HG03439 (cell line): ENCODE measurements around the gene TTC22.
"Not testable (repeated sequence)": the region's sequence is repeated elsewhere in the genome, so short reads cannot be mapped to it uniquely, and the experiment has no call there.

ENCODE experiments used
- ATAC-seq: cut with Tn5 transposase; IDR thresholded peaks from one replicate; pipeline ENCODE4 v1.9.1; 2021; ENCODE audit warnings: mild to moderate bottlenecking, moderate library complexity; ENCODE audit not compliant: unreplicated experiment

Gene TTC22

DNA sequence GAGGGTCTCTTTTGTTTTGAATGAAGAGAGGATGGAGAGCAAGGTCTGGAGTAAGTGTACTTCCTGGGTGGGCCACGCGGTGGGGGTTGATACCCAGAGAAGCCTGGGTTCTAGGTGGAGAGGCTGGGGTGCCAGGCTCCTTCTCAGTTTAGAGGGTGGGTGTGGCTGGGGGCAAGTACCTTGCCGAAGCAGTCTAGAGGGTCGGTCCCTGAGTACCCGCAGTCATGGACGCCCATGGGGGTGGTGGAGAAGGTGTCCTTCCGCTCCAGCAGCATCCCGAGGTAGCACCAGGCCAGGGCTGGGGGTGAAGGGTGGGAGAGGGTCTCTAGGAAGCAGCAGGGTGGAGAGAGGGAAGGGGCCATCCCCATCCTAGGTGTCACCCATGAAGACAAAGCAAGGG lies 14.3 kb downstream of the TTC22 start:
- ATAC-seq, result no peak

DNA sequence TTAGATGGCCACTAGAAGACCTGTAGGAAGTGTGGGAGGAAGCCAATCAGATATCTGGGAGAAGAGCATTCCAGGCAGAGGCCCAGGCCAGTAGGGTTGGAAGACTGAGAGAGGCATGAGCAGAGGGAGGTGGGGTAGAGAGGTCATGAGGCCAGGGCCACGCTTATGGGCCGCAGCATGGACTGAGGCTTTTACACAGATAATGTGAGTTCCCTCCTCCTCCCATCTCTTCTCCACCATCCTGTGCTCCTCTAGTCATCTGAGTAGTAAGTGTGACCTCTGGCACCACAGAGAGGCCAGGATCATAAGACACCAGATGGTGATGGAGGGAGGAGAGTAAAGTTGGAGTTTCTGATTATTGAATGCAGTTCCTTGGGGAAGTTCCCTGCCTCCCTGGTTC lies 17.1 kb downstream of the TTC22 start:
- no peak for ATAC-seq

DNA sequence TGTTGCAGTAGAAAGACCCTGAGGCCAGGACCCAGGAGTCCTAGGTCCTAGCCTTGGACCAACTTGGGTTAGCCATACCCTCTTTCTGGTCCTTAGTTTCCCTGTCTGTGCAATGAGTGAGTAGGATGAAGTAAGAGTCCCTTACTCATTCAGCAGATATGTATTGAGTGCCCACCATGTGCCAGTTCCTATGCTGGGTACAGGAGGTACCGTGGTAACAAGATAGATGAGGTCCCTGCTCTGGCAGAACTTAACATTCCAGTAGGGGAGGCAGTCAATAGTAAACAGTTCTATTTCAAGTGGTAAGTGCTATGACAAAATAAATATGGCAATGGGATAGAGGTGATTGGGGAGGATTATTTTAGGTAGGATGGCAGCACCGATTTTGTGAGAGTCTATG lies 18.5 kb downstream of the TTC22 start:
- ATAC-seq, result no peak

DNA sequence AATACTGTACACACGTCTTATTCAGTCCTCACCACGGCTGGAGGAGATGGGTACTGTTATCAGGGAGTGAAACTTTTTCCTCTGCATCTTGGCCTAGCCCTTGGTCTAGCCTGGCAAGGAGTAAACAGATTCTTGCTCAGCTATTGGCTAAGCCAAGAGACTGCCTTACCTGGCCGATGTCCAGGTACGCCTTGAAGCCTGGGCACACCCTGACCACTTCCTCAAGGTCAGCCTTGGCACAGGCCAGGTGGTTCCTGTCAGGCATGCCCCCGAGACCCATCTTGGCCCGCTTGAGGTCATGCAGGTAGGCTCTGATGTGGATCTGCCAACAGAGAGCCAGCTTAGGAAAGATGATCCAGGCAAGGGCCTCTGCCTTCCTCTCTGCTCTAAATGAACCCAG lies 19.0 kb downstream of the TTC22 start:
- no peak for ATAC-seq

DNA sequence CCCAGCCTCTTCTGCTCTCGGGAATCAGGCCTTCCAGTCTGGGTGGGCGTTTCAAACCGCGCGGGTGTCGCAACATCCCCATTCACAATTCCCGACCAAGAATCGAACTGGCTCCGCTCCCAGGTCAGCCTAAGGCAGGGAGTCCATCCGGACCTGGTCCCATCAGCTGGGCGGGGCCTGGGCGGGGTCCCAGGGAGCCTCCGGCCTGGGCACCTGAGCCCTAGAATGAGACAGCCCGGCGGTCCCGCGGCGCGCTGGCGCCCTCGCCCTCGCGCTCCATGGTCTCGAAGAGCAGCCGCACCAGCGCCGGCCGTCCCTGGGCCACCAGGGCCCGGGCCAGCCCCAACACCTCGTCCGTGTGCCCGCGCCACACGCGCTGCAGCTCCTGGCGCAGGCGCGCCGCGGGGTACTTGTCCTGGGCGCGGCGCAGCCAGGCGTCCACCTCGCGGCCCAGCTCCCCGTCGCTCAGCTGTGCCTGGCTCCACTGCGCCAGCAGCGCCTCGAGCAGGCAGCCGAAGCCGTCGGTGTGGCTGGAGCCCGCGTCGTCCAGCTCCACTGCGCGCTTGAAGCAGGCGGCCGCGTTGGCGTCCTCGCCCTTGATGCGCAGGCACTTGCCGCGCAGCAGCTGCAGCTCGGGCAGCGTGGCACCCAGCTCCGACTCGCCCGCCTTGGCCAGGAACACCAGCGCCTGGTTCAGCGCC lies 19.9 kb downstream of the TTC22 start:
- no peak for ATAC-seq

DNA sequence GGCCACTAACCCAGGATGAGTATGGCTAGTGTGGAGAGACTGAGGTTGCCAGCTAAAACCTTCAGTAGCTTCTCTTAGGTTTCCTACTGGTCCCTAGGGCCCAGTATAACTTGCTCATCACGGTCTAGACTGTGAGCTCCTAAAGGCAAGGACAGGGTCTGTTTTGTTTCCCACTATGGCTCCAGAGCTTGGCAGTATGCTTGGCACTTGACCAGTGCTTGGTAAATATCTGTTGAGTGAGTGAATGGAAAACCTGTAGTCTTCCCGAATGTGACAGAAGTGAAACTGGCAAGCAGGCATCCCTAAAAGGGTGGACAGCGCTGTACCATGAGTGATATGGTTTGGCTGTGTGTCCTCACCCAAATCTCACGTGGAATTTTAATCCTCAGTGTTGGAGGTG lies 23.7 kb downstream of the TTC22 start:
- no peak for ATAC-seq

DNA sequence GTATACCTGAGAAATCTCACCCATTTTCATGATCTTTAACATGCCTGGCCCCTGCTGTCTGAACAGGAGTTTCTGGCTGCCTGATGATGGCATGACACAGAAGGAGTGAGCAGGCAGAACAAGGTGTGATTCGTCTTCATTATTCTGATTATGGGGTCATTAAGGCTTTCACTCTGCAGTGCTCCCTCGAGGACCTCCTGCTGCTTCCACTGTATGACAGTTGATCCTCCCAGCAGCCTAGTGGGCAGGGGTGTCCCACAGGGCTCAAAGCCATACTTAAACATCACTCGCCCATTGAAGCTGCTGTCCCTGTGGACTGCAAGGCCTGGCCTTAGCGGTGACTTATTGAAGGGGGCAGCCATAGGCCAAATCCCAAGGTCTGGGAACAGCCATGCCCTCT lies 24.1 kb downstream of the TTC22 start:
- no peak for ATAC-seq

DNA sequence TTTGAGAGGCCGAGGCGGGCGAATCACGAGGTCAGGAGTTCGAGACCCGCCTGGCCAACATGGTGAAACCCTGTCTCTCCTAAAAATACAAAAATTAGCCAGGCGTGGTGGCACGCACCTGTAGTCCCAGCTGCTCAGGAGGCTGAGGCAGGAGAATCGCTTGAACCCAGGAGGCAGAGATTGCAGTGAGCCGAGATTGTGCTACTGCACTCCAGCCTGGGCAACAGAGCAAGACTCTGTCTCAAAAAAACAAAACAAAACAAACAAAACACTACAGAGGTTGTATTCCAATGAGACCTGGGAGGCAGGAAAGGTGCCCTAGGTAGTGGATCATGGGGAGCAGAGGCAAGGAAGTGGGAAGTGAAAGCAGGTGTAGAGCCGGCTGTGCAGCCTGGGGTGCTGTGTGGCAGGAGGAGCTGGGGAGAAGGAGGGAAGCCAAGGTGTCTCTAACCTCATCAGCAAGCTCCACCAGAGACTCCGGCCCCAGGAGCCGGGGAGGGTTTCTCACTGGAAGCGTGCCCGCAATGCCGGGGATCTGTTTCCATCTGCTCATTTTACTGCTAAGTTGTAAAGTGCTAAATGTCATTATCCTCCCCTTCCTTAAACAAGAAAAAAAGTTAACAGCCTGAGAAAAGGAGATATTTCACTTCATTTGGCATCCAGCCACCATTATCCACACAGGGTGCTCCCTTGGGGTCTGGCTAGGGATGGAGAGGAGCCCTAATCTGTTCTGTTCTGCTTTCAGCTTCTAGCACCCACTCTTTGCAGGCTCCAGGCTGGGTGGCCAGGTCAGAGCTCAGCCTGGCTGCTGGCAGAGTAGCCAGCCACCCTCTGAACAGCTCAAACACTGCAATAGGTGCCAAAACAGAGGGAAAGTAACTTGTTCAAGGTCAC lies 25.0 kb downstream of the TTC22 start:
- not testable (repeated sequence) for ATAC-seq

DNA sequence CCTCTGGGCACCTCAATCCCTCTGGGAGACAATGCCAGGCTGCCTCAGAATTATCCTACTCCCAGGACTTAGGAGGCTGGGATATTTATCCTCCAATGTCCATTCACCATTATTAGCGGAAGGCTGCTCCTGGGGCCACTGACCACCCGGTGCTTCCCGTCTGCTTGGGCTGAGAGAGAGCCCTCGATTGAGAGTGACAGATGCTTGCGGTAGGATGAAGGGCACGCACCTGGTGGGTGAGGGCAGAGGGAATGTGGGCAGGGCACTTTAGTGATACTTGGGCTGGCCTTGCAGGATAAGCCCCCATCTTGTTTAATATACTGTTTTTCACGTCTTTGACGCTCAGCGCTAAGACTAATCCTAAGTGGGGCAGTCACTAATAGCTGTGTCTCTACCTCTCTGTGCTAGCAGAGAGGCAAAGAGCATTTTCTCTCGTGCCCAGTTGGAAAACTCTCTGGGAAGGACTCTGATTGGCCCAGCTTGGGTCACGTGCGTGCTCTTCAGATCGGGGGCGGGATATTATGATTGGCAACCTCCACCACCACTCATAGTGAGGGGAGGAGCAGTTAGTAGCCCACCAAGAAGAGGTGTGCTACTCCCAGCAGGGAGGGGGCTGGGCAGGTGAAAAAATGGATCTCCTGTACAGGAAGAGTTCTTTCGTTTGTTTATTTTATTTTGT lies 26.2 kb downstream of the TTC22 start:
- ATAC-seq, result no peak

DNA sequence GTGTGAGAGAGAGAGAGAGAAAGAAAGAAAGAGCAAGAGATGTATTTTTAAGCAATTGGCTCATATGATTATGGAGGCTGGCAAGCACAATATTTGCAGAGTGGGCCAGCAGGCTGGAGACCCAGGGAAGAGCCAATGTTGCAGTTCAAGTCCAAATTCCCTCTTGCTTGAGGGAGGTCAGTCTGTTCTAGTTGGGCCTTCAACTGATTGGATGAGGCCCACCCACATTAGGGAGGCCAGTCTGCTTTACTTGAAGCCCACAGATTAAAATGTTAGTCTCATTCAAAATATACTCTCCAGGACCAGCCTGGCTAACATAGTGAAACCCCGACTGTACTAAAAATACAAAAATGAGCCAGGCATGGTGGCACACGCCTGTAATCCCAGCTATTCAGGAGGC lies 28.2 kb downstream of the TTC22 start:
- ATAC-seq, result no peak

DNA sequence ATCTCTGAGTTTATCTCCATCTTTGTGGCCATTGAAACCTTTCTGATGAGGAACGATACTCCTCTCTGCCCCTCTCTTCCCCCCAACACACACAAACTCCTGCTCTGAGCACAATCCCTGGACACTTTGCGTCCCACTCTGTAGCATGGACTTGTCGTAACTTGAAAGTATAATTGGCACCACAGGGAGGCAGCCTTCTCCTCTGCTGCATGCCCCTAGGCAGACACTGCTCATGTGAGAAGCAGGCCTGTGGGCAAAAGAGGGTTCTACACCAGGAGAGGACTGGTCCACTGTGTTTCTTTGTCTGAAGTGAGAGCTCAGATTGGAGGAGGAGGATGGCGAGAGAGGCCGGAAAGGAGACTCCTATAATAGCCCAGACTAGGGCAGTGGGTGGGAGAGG lies 33.0 kb downstream of the TTC22 start:
- no peak for ATAC-seq

DNA sequence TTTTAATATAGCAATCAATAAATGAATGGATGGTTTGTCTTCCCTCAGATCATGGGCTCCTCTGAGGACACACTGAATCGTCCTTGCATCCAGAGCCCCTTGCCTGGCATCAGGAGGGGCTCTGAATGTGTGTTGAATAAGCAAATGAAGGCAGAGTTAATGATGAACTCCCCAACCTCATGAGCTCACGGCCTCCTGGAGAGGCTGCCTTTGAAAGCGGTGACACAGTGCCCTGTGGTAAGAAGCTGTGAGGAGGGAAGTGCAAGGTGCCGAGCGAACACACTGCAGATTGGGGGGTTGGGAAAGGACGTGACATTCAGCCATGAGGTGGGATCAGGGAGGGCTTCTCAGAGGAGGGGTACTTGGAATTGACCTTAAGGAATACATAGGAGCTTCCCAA lies 33.6 kb downstream of the TTC22 start:
- no peak for ATAC-seq

DNA sequence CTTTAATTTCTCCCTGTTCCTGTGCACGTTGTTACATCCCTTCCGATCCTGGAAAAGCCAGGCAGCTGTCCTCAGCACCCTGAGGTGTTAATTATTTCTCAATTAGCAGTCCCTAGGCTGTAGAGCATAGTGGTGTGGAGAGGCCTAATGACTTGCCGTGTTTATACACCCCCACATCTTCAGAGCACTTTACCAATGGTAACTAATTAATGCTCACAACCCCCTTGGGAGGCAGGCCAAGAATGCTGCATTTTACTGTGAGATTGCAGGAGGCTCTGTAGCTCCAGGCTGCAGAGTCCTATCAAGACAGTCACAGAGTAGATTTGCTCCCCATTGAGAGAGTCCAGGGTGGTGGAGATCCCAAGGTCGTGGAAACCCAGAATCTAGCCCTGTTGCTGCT lies 34.4 kb downstream of the TTC22 start:
- no peak for ATAC-seq

DNA sequence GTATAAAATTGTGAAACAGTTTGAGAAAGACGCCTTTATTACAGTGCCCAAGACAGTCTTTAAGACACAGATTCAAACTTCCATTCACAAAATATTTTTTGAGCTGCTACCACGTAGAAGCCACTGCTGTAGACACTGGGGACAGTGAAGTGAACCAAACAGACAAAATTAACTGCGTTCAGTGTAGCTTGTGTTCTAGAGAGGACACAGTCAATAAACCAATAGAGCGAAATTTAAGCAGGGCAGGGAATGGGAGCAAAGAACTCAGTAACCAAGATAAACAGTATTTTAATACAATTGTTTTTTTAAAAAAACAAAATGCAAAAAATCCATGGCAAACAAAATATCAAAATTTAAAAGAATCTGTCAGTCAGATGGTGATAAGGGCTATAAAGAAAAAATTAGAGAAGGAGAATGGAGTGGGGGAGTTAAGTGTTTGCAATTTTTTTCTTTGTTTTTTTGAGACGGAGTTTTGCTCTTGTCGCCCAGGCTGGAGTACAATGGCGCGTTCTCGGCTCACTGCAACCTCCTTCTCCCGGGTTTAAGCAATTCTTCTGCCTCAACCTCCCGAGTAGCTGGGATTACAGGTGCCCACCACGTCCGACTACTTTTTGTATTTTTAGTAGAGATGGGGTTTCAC lies 36.1 kb downstream of the TTC22 start:
- peak; percentile 11 for ATAC-seq

DNA sequence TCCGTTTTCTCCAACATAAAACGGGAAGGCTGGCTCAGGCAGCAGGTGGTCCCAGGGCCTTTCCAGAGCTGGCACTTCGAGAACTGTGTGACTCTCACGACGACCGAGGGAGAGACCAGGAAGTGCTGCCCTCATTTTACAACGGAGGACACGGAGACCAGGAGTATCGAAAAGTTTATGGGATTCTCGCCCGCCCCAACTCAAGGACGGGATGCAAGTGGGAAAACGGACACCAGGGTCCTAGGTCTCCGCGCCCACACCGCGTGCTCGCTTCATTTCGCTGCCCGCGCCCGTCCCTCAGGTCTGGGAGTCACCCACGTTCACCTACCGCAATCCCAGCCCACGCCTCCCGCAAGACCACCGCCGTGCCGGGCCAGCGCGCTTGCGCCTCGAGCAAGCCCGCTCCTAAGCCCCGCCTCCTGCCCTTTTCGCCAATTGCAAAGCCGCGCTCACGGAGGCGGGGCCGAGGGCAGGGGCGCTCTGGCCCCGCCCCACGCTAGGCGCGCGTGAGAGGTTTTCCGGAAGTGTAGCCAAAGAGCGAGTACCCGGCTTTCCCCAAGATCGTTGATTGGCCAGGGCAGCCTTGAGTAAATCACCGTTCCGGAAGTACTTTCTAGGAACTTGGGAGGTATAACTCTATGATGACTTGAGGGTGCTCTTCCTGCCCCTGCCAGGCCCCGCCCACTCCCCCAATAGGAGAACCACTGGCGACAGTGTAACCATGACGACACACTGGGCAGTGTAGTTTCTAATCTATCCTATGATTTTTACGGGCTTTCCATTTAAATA lies 36.8 kb downstream of the TTC22 start, which contains the start of gene PARS2:
Gene PARS2 (minus strand): TSS at position 391 of the 789 bp plus-strand sequence. CDS start 5,362 bp downstream, outside the sequence.
- peak; percentile 98 for ATAC-seq

DNA sequence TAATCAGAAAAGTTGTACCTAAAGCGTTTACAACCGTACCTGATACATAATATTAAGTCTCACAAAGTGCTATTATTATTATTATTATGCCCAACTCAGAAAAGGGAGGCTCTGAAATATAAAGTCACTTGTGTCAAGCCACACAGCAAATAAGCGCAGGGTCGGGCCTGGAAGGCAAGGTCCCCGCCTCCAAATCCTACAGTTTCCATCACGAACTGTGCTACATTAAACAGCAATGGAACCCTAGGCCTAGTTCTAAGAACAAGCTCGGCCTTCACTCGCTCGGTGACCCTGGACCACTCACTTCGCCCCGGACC lies 37.3 kb downstream of the TTC22 start:
- ATAC-seq, result no peak

DNA sequence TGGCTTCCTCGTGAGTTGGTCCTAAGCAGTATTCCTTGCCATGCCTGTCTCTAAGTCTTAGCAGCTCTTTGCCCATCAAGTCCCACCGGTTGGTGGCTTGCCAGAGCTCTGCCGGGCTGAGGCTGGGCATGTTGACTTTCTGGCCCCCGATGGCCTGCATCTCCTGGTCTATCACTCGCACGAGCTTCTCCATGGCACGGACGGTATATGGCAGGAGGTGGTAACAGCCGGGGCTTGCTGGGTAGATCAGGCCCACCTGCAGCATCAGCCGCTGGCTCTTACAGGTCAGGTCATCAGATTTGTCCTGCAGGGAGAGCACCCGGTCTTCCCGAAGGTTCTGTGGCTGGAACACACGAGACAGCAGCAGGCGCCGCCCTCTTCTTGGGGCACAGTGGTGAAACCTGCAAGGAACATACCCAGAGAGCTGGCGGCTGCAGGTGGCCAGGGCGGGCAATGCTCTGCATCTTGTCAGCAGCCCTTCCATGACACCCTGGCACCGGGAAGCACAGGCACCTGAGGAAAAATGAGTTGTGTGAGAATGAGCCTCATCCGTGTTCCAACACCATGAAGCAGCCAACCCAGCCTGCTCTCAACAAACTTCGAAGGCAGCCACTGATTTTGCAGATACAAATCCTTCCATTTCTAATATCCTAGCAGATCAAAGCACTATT lies 42.3 kb downstream of the TTC22 start:
- ATAC-seq, result no peak

DNA sequence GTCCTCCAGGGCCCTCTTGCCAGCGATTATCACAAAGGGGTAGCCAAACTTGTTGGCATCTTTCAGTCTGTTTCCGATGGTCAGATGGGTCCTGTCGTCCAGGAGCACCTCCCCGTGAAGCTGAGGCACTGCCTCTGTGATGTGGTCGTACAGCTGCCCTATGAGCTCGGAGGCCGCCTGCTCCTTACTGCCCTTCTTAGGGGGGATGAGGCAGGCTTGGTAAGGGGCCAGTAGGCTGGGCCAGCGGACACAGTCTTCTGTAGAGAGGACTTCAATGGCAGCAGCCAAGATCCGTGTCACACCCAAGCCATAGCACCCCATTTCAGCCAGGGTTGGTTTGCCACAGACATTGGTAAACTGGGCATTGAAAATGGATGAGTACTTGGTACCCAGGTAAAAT lies 43.3 kb downstream of the TTC22 start:
- no peak for ATAC-seq

DNA sequence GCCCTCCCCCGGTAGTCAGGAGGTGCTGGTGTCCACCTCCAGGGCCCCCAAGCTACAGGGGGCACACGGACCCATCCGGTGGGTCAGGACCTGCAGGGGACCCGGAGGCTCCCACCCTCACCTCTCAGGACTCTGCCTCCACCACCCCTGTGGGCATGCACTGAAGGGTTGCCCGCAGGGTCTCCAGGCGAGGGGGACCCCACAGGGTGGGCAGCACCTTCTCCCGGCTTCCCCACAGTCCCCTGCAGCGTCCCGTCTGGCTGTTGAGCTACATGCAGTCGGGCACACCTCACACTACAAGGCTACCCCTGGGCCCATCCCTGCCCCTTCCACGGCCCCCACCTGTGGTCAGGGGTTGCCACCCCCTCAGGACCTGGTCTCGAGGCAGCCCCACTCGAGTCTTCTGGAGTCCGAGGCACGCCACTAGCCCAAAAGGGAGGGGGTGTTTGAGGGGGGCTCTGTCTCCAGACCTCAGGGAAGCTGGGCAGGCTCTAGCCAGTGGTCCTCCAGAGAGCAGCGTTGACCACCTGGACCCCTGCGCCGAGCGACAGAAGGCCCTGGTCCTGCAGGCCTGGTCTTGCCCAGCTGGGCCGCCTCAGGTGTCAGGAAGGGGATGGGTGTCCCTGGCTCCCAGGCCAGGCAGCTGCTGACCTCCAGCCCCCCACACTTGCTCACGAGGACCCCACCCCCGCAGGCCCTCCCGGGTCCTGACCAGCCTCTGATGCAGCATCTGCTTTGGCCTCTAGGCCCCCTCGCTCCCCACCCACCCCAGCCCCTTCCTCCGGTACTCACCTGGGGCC lies 46.4 kb downstream of the TTC22 start:
- ATAC-seq, result no peak
